ENCODE data around the gene ANTKMT.

The ANTKMT gene

DNA sequence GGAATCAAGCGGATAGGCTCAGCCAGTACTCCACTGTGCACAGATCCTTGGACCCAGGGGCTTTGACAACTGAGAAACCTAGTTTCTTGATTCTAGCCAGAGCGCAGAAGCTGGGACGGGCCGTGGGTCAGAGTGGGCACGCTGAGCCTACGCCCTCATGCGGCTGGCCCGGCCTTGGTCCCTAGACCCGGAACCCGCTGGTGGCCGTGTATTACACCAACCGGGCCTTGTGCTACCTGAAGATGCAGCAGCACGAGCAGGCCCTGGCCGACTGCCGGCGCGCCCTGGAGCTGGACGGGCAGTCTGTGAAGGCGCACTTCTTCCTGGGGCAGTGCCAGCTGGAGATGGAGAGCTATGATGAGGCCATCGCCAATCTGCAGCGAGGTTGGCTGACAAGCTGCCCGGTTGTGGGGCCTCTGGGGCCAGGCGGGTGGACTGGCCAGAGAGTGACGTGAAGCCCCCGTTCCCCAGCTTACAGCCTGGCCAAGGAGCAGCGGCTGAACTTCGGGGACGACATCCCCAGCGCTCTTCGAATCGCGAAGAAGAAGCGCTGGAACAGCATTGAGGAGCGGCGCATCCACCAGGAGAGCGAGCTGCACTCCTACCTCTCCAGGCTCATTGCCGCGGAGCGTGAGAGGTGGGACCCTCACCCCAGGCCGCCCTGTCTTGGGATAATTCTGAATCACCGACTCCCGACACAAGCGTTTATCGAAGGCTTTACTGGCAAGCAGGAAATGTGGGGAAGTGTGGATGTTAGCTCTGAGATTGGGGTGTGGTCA is 39.8 kb upstream of the ANTKMT start:
- Mint-ChIP-seq H3K27ac (no peak overlapping the region), H3K27me3 (ENCODE audit: low read depth, poor library complexity) (peaks cover 10% of the 10 kb centered on the region), H3K4me1 (peaks cover 41% of the 10 kb centered on the region), H3K9me3 (no peaks in the 10 kb centered on the region), H3K4me3 (peak overlapping the region; percentile 78), H3K36me3 (ENCODE audit: low read depth) (peaks cover 15% of the 10 kb centered on the region)
- no peak for DNase-seq
- TF ChIP-seq, protein P1, sequence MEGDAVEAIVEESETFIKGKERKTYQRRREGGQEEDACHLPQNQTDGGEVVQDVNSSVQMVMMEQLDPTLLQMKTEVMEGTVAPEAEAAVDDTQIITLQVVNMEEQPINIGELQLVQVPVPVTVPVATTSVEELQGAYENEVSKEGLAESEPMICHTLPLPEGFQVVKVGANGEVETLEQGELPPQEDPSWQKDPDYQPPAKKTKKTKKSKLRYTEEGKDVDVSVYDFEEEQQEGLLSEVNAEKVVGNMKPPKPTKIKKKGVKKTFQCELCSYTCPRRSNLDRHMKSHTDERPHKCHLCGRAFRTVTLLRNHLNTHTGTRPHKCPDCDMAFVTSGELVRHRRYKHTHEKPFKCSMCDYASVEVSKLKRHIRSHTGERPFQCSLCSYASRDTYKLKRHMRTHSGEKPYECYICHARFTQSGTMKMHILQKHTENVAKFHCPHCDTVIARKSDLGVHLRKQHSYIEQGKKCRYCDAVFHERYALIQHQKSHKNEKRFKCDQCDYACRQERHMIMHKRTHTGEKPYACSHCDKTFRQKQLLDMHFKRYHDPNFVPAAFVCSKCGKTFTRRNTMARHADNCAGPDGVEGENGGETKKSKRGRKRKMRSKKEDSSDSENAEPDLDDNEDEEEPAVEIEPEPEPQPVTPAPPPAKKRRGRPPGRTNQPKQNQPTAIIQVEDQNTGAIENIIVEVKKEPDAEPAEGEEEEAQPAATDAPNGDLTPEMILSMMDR (IDR thresholded peaks at IDR 0.05), result no peak

DNA sequence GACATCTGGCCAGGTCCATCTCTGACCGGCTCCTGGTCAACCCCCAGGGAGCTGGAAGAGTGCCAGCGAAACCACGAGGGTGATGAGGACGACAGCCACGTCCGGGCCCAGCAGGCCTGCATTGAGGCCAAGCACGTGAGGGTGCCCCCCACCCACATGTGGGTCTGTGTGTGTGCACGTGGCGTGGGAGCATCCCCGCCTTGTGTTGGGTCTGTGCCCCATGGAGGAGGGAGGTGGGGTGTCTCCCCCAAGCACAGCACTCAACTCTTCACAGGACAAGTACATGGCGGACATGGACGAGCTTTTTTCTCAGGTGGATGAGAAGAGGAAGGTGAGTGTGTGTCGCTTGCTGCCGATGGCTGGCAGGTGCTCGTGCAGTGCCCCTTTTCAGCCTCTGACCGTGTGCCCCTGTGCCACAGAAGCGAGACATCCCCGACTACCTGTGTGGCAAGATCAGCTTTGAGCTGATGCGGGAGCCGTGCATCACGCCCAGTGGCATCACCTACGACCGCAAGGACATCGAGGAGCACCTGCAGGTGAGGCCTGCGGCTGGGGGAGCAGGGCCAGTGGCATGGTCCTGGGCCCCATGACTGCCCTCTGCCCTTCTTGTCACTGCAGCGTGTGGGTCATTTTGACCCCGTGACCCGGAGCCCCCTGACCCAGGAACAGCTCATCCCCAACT is 39.1 kb upstream of the ANTKMT start:
- H3K36me3 Mint-ChIP-seq (ENCODE audit: low read depth), result peaks cover 19% of the 10 kb centered on the region

DNA sequence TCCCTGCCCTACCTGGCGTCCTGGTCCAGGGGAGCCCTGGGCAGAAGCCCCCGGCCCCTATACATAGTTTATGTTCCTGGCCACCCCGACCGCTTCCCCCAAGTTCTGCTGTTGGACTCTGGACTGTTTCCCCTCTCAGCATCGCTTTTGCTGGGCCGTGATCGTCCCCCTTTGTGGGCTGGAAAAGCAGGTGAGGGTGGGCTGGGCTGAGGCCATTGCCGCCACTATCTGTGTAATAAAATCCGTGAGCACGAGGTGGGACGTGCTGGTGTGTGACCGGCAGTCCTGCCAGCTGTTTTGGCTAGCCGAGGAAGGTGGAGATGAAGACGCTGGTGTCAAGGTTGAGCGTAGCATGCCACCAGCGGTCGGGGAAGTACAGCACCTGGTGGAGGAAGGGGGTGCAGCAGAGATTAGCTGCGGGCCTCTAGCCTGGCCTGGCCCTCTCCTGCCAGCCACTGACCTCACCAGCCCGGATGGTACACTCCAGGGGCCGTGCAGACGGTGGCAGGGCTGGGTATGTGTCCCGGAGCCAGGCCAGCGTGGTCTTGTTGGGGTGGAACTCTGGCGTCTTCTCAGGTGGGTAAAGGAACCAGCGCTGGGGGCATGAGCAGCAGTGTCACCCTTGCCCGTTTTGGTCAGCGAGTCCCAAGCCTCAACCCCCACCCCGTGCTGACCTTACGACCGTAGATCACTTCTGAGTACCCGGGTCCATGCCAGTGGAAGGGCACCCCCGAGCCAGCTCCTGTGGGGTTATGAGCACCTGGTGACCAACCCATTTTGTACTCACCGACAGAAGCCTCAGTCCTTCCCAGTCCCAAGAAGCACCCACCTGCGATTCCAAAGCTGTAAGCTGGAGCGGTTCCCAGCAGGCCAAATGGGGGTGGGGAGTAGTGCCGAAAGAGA is 38.2 kb upstream of the ANTKMT start:
- H3K27ac Mint-ChIP-seq, result no peak overlapping the region
- DNase-seq, result no peak
- H3K4me3 Mint-ChIP-seq, result peak overlapping the region; percentile 78
- H3K4me1 Mint-ChIP-seq, result peaks cover 41% of the 10 kb centered on the region
- peaks cover 19% of the 10 kb centered on the region for H3K36me3 Mint-ChIP-seq (ENCODE audit: low read depth)
- peaks cover 3% of the 10 kb centered on the region for H3K27me3 Mint-ChIP-seq (ENCODE audit: low read depth, poor library complexity)
- TF ChIP-seq, protein P1 (IDR thresholded peaks at IDR 0.05), result no peak
- H3K9me3 Mint-ChIP-seq, result no peaks in the 10 kb centered on the region

More for the DNA sequence above, 39.1 kb upstream of the ANTKMT start:
- no peak overlapping the region for H3K27ac Mint-ChIP-seq
- H3K9me3 Mint-ChIP-seq, result no peaks in the 10 kb centered on the region
- TF ChIP-seq, protein P1 (IDR thresholded peaks at IDR 0.05), result no peak
- peak overlapping the region; percentile 78 for H3K4me3 Mint-ChIP-seq
- peaks cover 41% of the 10 kb centered on the region for H3K4me1 Mint-ChIP-seq
- peaks cover 4% of the 10 kb centered on the region for H3K27me3 Mint-ChIP-seq (ENCODE audit: low read depth, poor library complexity)
- no peak for DNase-seq

DNA sequence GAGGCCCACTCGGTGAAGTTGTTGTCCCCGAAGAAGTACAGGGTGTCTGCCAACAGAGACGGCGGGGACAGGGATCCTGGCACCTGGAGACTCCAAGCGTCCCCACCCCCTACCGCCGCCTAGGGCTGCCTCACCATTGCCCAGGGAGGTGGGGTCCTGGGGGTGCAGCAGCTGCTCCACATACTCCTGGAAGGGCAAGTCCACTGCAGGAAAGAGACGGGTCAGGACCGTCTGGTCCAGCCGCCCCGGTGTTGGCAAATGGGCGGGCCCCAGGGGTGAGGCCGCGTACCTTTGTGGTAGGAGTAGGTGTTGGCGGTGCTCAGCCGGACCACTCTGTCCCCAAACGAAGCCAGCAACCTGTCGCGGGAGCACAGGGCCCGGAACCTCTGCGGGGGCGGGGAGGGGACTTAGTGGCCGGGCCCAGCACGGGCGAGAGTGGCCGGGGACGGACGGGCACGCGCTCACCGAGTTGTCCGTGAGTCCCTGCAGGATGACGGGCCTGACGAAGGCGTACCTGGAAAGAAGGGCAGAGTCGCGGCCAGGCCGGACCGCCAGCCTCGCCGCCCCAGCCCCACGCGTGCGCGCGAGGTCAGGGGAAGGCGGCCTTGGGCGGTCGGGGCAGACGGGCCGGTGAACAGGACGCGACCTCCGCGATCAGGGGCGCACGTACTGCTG is 37.4 kb upstream of the ANTKMT start:
- Mint-ChIP-seq H3K27me3 (ENCODE audit: low read depth, poor library complexity) (peaks cover 3% of the 10 kb centered on the region), H3K27ac (no peak overlapping the region), H3K36me3 (ENCODE audit: low read depth) (peaks cover 19% of the 10 kb centered on the region), H3K9me3 (no peaks in the 10 kb centered on the region), H3K4me3 (peak overlapping the region; percentile 78), H3K4me1 (peaks cover 41% of the 10 kb centered on the region)
- TF ChIP-seq, protein P1 (IDR thresholded peaks at IDR 0.05), result no peak
- no peak for DNase-seq

DNA sequence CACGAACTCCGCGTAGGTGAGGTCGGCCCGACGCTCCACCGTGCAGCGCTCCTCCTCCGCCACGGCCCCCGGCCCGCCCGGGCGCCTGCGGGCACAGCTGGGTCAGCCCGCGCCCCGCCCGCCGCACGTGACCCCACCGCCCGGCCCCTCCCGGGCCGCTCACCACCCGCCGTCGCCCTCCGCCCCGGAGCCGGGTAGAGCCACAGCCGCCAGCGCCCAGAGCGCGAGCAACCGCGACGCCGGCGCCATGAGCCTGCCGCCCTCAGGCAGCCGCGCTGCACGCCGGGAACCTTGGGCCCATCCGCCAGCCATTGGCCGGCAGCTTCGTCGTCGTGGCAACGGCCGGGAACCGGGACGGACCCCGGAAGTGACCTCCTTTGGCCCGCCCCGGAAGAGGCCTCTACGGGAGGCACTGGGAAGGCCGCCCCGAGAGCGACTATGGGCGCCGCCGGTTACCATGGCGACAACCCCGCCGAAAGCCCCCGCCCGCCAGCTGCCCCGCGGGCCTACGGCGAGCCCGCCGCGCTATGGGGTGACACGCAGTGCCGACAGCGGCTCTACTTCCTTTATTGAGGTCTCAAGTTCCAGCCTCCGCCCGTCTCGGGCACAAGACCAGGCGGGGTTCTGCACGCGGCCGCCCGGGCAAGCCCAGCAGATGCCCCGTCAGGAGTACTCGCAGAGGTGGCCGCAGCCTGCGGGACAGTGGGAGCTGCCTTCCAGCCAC is 36.7 kb upstream of the ANTKMT start, which contains the start of gene JMJD8:
Gene JMJD8 (minus strand): TSS at position 264 of the 724 bp plus-strand sequence. CDS start 15 bp downstream, at position 249.
- peak; percentile 97 for DNase-seq
- no peaks in the 10 kb centered on the region for H3K27me3 Mint-ChIP-seq (ENCODE audit: low read depth, poor library complexity)
- H3K27ac Mint-ChIP-seq, result peak within 1 kb of the TSS; percentile 54
- peaks cover 44% of the 10 kb centered on the region for H3K4me1 Mint-ChIP-seq
- H3K36me3 Mint-ChIP-seq (ENCODE audit: low read depth), result peaks cover 19% of the 10 kb centered on the region
- peak within 1 kb of the TSS; percentile 78 for H3K4me3 Mint-ChIP-seq
- no peaks in the 10 kb centered on the region for H3K9me3 Mint-ChIP-seq
- TF ChIP-seq, protein P1 (IDR thresholded peaks at IDR 0.05), result no peak
